T-helper 1 cell treated with Interleukin-12 subunit alpha and Interleukin-12 subunit beta and Interleukin-4 antibody, amounts not matched to agents 30 μg/mL and 1 μg/mL, for 36 hours (primary cell): Measurements from ENCODE around the gene CRMP1.
A peak's percentile ranks its signal among the peaks of the same experiment; 100 is the strongest.

Source experiments
- H3K27ac Mint-ChIP-seq: one replicate; pipeline ENCODE4 v1.8.0; 2021; ENCODE audit warnings: mild to moderate bottlenecking, mixed read lengths
- H3K27me3 Mint-ChIP-seq: one replicate; pipeline ENCODE4 v1.8.0; 2021; ENCODE audit warnings: low read depth, mixed read lengths
- H3K36me3 Mint-ChIP-seq: one replicate; pipeline ENCODE4 v1.8.0; 2021; ENCODE audit warnings: low read depth, mixed read lengths
- H3K4me1 Mint-ChIP-seq: one replicate; pipeline ENCODE4 v1.8.0; 2021; ENCODE audit warnings: low read depth, mixed read lengths
- H3K4me3 Mint-ChIP-seq: one replicate; pipeline ENCODE4 v1.8.0; 2021; ENCODE audit warnings: mild to moderate bottlenecking, moderate library complexity, mixed read lengths
- H3K9me3 Mint-ChIP-seq: one replicate; pipeline ENCODE4 v1.8.0; 2021; ENCODE audit warnings: mixed read lengths

The CRMP1 gene

DNA sequence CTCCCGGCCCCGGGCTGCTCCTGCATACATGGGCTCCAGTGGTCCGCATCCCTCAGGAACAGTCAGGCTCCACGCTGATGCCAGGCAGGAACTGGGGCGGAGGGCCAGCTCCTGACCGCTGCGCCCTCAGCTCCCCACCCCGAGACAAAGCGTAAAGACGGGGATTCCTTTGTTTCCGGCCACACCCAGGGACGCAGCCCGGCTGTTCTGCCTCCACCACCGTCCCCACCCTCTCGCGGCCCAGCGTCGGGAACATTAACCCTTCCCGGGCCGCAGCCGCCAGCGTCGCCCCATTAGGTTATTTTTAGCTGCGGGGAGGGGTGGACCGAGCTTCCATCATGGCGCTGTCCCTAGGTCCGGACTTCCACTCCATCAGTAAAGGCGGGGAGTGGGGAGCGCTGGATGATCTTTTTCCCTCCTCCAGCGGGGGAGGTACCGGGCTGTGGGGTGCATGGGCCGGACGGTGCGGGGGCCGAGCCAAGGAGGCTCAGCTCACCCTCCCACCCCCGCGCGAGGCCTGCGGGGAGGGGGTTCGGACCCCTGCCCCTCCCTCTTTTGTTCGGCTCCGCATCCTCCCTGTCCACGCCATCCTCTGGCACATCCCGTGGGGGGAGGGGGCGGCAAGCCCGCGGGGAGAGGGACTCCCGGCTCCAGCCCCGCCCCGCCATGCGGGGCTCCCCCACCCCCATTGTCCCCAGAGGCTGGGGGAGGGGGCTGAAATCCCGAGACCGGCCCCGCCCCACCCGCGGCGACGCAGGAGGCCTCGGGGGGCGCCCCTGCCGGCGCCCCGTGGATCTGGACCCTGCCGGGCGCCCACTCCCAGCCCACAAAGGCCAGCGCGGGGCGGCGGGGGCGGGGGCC lies 5.3 kb downstream of the CRMP1 start:
- Mint-ChIP-seq H3K27me3 (peaks cover 67% of the 10 kb centered on the region), H3K9me3 (no peaks in the 10 kb centered on the region), H3K4me1 (no peaks in the 10 kb centered on the region), H3K27ac (no peak overlapping the region), H3K4me3 (no peak overlapping the region), H3K36me3 (no peaks in the 10 kb centered on the region)

DNA sequence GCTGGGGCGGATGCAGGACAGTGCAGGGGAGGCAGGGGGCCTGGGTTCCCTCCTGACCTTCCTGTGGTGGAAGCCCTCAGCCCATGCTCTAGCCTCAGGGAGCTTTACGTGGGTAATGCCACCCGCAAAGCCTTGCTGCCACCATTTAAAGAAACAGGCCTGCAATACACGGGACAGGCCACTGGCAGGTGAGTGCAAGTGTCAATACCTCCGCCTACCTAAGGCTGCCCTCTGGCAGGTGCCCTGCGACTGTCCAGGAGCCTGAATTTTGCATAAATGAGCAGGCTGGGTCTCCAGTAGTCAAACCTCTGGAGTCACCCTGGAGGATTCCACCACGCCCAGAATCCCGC lies 5.9 kb downstream of the CRMP1 start:
- Mint-ChIP-seq H3K27me3 (peaks cover 69% of the 10 kb centered on the region), H3K36me3 (no peaks in the 10 kb centered on the region), H3K4me3 (no peak overlapping the region)

DNA sequence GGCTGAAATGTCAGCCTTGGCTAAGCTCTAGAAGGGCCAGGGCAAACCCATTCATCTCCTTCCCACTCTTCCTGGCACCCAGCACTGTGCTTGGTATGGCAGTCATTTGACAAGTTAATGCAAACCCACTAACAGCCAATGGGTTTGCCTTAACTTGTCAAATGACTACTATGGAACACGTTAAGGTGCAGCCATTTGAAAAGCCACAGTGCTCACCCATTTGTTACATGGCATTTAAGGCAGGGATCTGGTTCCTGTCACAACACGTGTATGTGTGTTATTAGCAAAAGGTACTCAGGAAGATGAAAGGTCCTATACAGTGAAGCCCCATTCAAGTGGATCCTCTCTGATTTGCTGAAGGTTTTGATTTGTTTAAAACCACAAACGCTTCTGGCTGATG lies 7.2 kb downstream of the CRMP1 start:
- peaks cover 60% of the 10 kb centered on the region for H3K27me3 Mint-ChIP-seq
- H3K9me3 Mint-ChIP-seq = no peaks in the 10 kb centered on the region
- H3K27ac Mint-ChIP-seq = no peak overlapping the region
- no peaks in the 10 kb centered on the region for H3K36me3 Mint-ChIP-seq
- no peaks in the 10 kb centered on the region for H3K4me1 Mint-ChIP-seq
- H3K4me3 Mint-ChIP-seq = no peak overlapping the region

More for the DNA sequence above, 5.9 kb downstream of the CRMP1 start:
- no peaks in the 10 kb centered on the region for H3K4me1 Mint-ChIP-seq
- H3K9me3 Mint-ChIP-seq = no peaks in the 10 kb centered on the region
- H3K27ac Mint-ChIP-seq = no peak overlapping the region

DNA sequence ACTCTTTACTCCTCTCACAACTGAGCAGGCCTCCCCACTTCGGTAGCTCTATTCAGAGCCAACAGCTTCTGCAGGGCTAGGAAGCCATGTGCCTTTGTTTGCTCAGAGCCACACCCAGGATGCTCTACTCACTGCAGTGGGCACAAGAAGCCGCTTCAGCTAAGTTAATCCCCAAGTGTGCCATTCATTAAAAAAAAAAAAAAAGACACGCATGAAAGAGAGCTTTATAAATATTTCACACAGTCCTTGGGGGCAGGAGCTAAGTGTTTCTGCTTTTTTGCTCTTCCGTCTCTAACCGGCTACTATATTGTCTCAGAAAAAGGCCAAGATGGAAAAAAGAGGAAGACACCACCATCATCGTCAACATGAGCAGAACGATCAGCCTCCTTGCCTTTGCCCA lies 8.1 kb downstream of the CRMP1 start:
- H3K4me1 Mint-ChIP-seq = no peaks in the 10 kb centered on the region
- no peaks in the 10 kb centered on the region for H3K9me3 Mint-ChIP-seq
- peaks cover 51% of the 10 kb centered on the region for H3K27me3 Mint-ChIP-seq
- H3K27ac Mint-ChIP-seq = no peak overlapping the region
- H3K36me3 Mint-ChIP-seq = no peaks in the 10 kb centered on the region
- no peak overlapping the region for H3K4me3 Mint-ChIP-seq

DNA sequence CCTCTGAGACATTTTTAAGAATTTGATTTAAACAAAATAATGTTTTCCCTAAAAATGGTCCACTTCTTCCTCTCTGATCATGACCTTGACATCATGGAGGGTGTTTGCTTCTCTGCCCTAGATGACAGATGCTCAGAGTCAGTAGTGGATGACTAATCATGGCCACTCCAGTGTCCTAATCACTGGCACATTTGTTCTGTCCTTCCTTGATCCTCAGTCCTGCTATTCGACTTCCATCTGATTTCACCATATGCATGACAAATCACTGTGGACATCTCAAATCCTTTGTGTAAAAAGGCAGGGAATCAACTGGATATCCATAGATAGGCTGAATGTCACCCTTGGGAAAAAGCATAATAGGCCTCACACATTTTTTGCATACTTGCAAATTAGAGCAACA lies 9.0 kb downstream of the CRMP1 start:
- Mint-ChIP-seq H3K4me3 (no peak overlapping the region), H3K27me3 (peaks cover 49% of the 10 kb centered on the region), H3K9me3 (no peaks in the 10 kb centered on the region), H3K27ac (no peak overlapping the region), H3K36me3 (no peaks in the 10 kb centered on the region), H3K4me1 (no peaks in the 10 kb centered on the region)

DNA sequence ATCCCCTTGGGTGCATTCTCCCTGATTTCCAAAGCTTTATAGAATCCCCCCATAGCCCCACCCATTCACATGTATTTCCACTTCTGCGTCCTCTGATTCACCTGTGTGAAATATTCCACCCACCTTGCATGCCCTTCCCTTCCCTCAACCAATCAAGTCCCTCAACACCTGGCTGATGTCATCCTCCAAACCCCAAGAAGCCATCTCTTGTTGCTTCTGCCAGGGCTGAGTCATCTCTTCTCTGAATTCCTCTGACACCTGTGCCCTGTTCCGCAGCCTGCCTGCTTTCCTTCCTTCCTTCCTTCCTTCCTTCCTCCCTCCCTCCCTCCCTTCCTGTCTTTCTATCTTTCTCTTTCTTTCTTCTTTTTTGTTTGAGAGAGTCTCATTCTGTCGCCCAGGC lies 9.9 kb downstream of the CRMP1 start:
- Mint-ChIP-seq H3K36me3 (no peaks in the 10 kb centered on the region), H3K27me3 (peaks cover 49% of the 10 kb centered on the region)

DNA sequence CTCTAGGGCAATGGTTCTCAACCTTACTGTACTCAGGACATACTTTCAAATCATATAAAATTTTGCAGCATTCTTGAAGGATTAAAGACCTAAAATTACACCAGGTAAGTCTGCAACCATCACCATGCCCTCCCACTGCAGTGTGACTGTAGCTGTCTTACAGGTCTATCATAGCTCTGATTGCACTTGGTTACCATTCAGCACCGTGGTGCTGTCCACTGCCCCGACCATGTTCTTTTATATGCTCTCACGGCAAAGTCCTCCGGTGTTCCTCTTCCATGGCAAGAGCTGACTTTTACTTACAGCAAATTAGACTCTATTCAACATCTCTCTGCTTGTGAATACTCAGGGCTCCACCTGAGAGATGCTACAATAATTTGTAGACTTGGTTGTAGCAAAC lies 11.5 kb downstream of the CRMP1 start:
- Mint-ChIP-seq H3K4me1 (no peaks in the 10 kb centered on the region), H3K4me3 (no peak overlapping the region), H3K36me3 (no peaks in the 10 kb centered on the region), H3K27ac (no peak overlapping the region), H3K27me3 (peaks cover 37% of the 10 kb centered on the region), H3K9me3 (no peaks in the 10 kb centered on the region)

More for the DNA sequence above, 9.9 kb downstream of the CRMP1 start:
- Mint-ChIP-seq H3K9me3 (no peaks in the 10 kb centered on the region), H3K27ac (no peak overlapping the region), H3K4me1 (no peaks in the 10 kb centered on the region), H3K4me3 (no peak overlapping the region)

DNA sequence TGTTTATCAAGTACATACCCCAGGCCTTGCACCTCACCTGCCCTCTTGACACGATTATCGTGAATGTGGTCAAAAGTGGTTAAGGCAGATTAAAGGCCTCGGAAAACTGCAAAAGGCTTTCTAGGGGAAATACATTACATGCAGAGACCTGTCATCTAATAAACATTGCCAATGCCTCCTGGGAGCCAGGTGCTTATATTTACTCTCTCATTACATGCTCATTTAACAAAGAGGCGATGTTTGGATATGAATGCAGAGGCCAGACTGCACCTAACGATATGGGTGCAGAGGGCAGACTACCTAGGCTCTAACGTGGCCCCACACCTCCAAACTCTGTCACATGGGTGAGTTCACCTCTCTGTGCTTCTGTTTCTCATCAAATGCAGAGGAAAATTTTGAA lies 14.5 kb downstream of the CRMP1 start:
- Mint-ChIP-seq H3K27me3 (peaks cover 26% of the 10 kb centered on the region), H3K4me1 (no peaks in the 10 kb centered on the region), H3K36me3 (no peaks in the 10 kb centered on the region), H3K4me3 (no peak overlapping the region), H3K27ac (no peak overlapping the region), H3K9me3 (peaks cover 7% of the 10 kb centered on the region)

DNA sequence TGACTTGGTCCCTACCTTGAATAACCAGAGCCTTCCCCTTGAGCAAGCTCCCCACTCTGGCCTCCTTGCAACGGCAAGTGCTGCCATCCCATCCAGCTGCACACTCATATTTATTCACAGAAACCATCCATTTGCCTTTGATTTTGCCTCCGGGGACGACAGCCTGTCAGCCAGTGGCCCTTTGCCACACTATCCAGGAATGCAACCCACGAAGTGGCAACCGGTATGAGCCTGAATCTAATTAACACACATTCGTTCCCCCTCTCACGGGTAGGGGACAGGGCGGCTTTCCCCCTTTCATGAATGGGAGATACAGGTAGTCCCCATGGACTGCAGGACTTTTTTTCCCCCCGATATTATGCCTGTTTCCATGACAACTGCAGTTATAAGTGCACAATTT lies 15.5 kb downstream of the CRMP1 start:
- no peaks in the 10 kb centered on the region for H3K4me1 Mint-ChIP-seq
- H3K4me3 Mint-ChIP-seq = no peak overlapping the region
- no peaks in the 10 kb centered on the region for H3K36me3 Mint-ChIP-seq
- peaks cover 12% of the 10 kb centered on the region for H3K9me3 Mint-ChIP-seq
- peaks cover 20% of the 10 kb centered on the region for H3K27me3 Mint-ChIP-seq
- no peak overlapping the region for H3K27ac Mint-ChIP-seq

DNA sequence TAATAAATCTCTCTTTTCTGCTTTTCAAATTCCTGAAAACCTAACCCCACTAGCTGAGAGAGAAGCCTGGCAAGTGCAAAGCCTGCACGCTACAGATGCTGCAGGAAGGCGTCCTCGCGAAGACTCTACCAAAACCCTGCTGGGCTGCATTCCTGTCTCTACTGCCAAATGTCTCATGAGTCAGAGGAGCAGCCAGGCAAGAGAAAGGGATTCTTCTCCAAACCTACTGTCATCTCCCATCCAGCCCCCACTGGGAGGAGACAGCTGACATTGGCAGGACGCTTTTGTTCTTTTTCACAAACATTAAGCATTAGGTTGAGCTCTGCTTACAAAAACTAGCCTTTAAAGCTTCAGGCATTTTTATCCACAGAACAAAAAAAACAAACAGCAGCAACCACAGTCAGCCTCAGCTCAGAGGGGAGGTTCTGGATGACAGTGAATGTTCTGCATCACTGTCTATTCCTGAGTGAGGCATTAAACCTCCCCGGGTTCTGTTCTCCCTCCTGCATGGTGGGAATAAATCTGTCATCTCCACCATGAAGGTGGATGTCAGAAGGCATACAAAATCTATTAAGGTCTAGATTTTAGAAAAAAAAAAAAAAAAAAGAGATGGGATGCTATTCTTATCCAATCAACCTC lies 18.0 kb downstream of the CRMP1 start:
- Mint-ChIP-seq H3K27me3 (peaks cover 15% of the 10 kb centered on the region), H3K4me1 (peaks cover 8% of the 10 kb centered on the region), H3K4me3 (no peak overlapping the region), H3K9me3 (peaks cover 12% of the 10 kb centered on the region), H3K36me3 (no peaks in the 10 kb centered on the region), H3K27ac (no peak overlapping the region)

DNA sequence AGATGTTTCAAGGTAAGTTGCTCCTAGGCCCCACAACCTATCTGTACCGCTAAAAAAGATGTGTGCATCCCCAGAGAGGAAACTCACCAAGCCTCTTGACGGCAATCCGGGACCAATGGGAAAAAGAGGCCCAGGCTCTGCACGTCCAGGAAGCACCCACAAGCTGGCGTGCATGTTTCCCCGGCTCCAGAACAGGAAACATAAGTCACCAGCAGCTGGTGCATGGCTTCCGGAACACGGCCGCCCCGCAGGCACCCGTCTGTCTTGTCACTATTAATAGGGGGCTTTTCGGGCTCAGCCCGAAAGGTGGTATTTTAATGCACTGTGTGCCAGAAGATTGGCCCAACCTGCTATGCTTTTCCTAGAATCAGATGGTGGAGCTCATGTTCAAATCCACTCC lies 22.2 kb downstream of the CRMP1 start:
- H3K27me3 Mint-ChIP-seq = peaks cover 15% of the 10 kb centered on the region
- H3K4me1 Mint-ChIP-seq = peaks cover 22% of the 10 kb centered on the region

DNA sequence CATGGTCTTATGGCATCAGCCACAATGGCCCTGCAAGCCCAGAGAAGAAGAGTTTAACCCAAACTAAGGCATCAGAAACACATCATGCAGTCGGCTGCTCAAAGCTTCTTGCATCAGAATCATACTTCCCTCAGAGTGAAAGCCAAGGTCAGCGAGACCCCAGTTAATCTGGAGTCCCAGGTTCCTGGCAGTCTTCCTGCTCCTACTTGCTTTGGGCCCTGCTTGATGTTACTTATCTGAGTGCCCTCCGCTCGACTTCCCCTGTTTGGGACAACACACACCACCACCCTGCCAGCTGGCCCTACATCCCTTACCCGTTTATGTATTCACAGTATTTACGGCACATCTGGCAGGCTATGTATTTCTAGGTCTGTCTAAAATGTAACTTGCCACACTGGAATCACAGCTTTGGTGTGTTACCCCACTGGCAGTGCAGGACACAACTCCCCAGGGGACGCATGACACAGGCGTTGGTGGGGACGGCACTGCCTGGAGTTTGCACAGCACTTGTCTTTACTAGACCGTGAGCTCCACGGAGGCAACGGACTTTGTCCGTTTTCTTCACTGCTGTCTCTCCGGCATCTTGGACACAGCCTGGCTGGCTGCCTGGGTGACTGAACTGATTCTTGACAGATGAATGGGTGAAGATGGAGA lies 22.8 kb downstream of the CRMP1 start:
- Mint-ChIP-seq H3K4me1 (peaks cover 24% of the 10 kb centered on the region), H3K36me3 (no peaks in the 10 kb centered on the region), H3K27ac (no peak overlapping the region), H3K4me3 (no peak overlapping the region), H3K9me3 (peaks cover 12% of the 10 kb centered on the region), H3K27me3 (peaks cover 15% of the 10 kb centered on the region)

More for the DNA sequence above, 22.2 kb downstream of the CRMP1 start:
- H3K27ac Mint-ChIP-seq = no peak overlapping the region
- no peaks in the 10 kb centered on the region for H3K36me3 Mint-ChIP-seq
- H3K4me3 Mint-ChIP-seq = no peak overlapping the region
- peaks cover 12% of the 10 kb centered on the region for H3K9me3 Mint-ChIP-seq

DNA sequence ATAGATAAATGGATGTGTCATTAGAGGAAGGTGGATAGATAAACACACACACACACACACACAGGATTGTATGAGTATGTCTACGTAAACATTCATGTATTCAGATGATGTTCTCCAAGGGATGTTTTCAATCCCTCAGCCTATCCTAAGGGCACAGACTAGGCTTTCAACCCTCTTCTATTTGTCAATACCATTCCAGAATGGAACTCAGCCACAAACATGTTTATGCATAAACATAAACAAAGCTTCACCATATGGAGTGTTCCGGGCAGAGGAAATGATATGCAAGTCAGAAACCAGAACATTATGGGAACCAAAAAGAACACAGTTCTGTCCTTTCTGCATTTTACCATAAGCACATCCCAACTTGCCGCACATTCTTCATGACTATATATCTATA lies 25.0 kb downstream of the CRMP1 start:
- Mint-ChIP-seq H3K27me3 (peaks cover 10% of the 10 kb centered on the region), H3K4me1 (peaks cover 42% of the 10 kb centered on the region), H3K27ac (no peak overlapping the region), H3K4me3 (no peak overlapping the region), H3K36me3 (no peaks in the 10 kb centered on the region), H3K9me3 (peaks cover under 1% of the 10 kb centered on the region)

DNA sequence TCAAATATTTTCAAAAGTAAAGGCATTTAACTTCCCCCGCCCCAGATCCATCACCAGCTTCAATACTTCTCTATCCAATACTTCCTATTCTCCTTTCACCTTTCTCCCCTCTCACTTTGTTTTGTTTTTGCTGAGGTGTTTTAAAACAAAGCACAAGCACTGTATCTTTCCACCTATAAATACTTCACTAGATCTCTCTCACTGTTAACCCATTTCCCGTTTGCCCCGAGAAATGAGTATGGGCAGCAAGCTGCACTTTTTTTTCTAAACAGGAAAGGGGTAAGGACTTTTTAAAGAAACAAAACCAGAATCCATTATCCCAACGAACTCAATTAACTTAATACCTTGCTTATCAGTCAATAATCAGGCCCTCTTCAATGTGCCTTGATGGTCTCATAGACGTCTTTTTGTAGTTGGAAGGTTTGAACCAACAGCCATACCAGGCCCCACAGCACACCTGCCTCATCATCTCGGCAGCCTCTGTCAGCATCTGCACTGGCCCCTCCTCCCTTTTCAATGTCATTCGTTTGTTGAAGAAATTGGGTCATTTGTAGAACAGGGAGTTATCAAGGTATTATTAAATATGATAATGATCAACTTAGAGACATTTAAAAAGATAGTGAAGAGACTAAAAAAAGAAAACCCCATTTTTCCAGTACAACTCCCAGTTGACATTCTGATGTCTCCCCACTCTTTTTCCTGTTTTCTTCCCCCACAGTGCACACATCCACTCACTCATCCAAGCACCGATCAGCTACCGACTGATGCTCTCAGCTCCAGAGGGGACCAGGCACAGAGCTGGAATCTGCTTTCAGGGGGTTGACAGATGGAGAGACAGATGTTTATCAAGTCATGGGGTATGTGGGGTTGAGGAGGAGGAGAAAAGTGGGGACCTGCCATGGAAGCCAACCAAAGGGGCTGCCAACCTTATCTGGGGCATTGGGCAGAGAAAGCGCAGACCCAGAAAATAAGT lies 25.8 kb downstream of the CRMP1 start:
- no peaks in the 10 kb centered on the region for H3K9me3 Mint-ChIP-seq
- H3K4me1 Mint-ChIP-seq = peaks cover 42% of the 10 kb centered on the region
- H3K4me3 Mint-ChIP-seq = peak overlapping the region; percentile 56
- H3K27ac Mint-ChIP-seq = peak overlapping the region; percentile 76
- H3K36me3 Mint-ChIP-seq = no peaks in the 10 kb centered on the region
- peaks cover 10% of the 10 kb centered on the region for H3K27me3 Mint-ChIP-seq
